Neural progenitor cell (in vitro differentiated cells): ENCODE measurements around the gene EDEM3.

ENCODE experiments used
- EZH2 ChIP-seq: fragments of 200-600 bp; sonication (generic); IDR thresholded peaks from 2 replicates; pipeline ENCODE4 v1.6.1; 2017; ENCODE audit warnings: antibody characterized with exemption, mild to moderate bottlenecking, moderate library complexity
- TF ChIP-seq, protein P1 (sequence below): fragments of 200-600 bp; sonication (generic); IDR thresholded peaks from 2 replicates; pipeline ENCODE4 v1.5.1; 2017; ENCODE audit warnings: antibody characterized with exemption, mild to moderate bottlenecking

DNA sequence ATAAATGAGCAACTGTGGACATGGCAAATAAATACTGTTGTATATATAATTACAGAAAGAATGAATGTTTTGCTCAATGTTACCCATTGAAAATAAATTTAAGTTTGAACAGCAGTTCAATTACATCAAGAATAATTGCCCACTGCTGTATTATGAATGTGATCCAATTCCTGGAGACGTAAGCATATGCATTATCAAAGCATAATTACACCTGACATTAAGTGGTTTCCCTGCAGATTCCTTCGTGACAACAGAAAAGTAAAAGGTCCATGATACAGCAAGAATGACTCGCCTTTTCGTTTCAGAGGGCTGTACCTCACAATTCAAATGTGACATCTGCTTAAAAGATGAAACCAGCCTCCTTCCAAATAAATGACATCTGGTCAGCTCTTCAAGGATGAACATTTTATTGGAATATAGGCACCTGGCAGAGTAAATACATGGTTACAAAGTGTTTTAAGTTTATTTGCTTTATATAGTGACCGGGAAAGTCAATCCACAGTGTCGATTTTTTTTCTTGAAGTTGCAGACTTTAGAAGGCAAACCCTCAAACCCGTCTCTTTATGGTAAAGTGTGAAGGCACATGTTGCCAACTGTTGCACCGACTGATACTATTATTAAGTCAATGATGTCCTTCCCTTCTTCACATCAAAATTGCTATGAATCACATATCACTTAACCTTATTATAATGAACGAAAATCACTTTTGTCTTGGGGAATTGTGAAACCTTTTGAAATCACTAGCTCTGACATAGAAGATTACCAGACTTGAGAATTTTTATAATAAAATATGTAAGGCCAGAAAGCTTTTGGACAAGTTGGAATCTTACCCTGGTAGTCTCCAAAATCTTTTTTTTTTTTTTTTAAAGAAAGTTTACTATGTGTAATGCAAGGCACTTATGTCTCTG, 36.2 kb upstream of the EDEM3 start:
- TF ChIP-seq, protein P1, sequence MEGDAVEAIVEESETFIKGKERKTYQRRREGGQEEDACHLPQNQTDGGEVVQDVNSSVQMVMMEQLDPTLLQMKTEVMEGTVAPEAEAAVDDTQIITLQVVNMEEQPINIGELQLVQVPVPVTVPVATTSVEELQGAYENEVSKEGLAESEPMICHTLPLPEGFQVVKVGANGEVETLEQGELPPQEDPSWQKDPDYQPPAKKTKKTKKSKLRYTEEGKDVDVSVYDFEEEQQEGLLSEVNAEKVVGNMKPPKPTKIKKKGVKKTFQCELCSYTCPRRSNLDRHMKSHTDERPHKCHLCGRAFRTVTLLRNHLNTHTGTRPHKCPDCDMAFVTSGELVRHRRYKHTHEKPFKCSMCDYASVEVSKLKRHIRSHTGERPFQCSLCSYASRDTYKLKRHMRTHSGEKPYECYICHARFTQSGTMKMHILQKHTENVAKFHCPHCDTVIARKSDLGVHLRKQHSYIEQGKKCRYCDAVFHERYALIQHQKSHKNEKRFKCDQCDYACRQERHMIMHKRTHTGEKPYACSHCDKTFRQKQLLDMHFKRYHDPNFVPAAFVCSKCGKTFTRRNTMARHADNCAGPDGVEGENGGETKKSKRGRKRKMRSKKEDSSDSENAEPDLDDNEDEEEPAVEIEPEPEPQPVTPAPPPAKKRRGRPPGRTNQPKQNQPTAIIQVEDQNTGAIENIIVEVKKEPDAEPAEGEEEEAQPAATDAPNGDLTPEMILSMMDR = no peak
- no peak for TF ChIP-seq EZH2
